ENCODE results near the gene SLC17A3. TPM values are rescaled to one million over a fixed set of nuclear protein-coding genes. Genes with fewer than 3 reads are reported as not detected.

SLC17A3 gene
- polyA plus RNA-seq, 1 donor from 2014 or later = not detected

DNA sequence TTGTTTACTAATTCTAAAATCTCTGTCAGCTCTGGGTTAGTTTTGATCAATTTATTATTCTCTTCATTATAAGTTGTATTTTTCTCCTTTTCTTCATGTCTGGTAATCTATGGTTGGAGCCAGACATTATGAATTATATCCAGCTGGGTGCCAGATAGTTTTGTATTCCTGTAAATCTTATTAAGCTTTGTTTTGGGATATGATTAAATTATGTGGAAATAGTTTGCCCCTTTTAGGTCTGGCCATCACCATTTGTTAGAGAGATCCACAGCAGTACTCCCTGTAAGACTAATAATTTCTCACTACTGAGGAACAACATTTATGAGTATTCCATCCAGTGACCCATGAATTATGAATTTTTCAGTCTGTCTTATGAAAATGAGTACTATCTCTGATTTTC lies 21.3 kb downstream of the SLC17A3 start:
- no peaks in the 10 kb centered on the region for H3K9me3 ChIP-seq (ENCODE audit: low read length)
- no peak overlapping the region for H3K27ac ChIP-seq (ENCODE audit: low read length)

DNA sequence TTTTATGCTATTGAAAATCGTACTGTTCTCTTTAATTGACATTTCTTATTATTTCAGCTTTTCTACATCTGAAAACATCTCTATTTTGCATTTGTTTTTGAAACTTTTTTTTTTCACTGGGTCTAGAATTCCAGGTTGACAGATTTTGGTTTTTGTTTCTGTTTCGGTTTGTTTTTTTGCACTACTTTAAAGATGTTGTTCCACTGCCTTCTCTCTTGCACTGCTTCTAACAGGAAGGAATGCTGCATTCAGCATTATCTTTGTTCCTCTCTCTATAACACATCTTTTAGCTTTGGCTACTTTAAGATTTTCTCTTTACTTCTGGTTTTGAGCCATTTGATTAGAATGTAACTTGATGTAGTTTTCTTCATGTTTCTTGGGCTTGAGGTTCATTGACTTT lies 22.1 kb downstream of the SLC17A3 start:
- Histone ChIP-seq H3K4me3 (ENCODE audit: low read length) (no peak overlapping the region), H3K36me3 (ENCODE audit: insufficient read depth, low read length) (no peaks in the 10 kb centered on the region), H3K79me2 (replicated peaks; ENCODE audit: insufficient read depth, low read length) (no peaks in the 10 kb centered on the region), H3K27ac (ENCODE audit: low read length) (no peak overlapping the region), H3K9ac (ENCODE audit: low read length) (no peak overlapping the region), H3K4me2 (ENCODE audit: low read length) (no peak overlapping the region), H3K9me3 (ENCODE audit: low read length) (no peaks in the 10 kb centered on the region), H2AFZ (ENCODE audit: low read depth, low read length) (no peak overlapping the region), H4K20me1 (ENCODE audit: insufficient read depth) (no peaks in the 10 kb centered on the region), H3K27me3 (ENCODE audit: insufficient read depth, low read depth, low read length) (no peaks in the 10 kb centered on the region), H3F3A (ENCODE audit: insufficient read depth, low read length, poor library complexity, severe bottlenecking) (no peaks in the 10 kb centered on the region), H3K9me2 (ENCODE audit: insufficient read depth, low read length) (no peaks in the 10 kb centered on the region)
- TF ChIP-seq MXI1 (conservative IDR thresholded peaks at IDR 0.05; ENCODE audit: poor library complexity, severe bottlenecking) = no peak
- no peak for TF ChIP-seq TAF1 (IDR thresholded peaks at IDR 0.05; ENCODE audit: low read depth)
- TF ChIP-seq POLR2AphosphoS5 (IDR thresholded peaks at IDR 0.05) = no peak
- TF ChIP-seq, protein P1, sequence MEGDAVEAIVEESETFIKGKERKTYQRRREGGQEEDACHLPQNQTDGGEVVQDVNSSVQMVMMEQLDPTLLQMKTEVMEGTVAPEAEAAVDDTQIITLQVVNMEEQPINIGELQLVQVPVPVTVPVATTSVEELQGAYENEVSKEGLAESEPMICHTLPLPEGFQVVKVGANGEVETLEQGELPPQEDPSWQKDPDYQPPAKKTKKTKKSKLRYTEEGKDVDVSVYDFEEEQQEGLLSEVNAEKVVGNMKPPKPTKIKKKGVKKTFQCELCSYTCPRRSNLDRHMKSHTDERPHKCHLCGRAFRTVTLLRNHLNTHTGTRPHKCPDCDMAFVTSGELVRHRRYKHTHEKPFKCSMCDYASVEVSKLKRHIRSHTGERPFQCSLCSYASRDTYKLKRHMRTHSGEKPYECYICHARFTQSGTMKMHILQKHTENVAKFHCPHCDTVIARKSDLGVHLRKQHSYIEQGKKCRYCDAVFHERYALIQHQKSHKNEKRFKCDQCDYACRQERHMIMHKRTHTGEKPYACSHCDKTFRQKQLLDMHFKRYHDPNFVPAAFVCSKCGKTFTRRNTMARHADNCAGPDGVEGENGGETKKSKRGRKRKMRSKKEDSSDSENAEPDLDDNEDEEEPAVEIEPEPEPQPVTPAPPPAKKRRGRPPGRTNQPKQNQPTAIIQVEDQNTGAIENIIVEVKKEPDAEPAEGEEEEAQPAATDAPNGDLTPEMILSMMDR (IDR thresholded peaks at IDR 0.05; ENCODE audit: poor library complexity, severe bottlenecking) = no peak
- no peak for TF ChIP-seq SMC3 (conservative IDR thresholded peaks at IDR 0.05; ENCODE audit: poor library complexity)
- no peak for TF ChIP-seq EZH2 (IDR thresholded peaks at IDR 0.05; ENCODE audit: borderline replicate concordance, insufficient read depth, low read length, poor library complexity, severe bottlenecking)
- no peak for TF ChIP-seq EP300 (conservative IDR thresholded peaks at IDR 0.05; ENCODE audit: poor library complexity, severe bottlenecking)
- TF ChIP-seq, protein P2, sequence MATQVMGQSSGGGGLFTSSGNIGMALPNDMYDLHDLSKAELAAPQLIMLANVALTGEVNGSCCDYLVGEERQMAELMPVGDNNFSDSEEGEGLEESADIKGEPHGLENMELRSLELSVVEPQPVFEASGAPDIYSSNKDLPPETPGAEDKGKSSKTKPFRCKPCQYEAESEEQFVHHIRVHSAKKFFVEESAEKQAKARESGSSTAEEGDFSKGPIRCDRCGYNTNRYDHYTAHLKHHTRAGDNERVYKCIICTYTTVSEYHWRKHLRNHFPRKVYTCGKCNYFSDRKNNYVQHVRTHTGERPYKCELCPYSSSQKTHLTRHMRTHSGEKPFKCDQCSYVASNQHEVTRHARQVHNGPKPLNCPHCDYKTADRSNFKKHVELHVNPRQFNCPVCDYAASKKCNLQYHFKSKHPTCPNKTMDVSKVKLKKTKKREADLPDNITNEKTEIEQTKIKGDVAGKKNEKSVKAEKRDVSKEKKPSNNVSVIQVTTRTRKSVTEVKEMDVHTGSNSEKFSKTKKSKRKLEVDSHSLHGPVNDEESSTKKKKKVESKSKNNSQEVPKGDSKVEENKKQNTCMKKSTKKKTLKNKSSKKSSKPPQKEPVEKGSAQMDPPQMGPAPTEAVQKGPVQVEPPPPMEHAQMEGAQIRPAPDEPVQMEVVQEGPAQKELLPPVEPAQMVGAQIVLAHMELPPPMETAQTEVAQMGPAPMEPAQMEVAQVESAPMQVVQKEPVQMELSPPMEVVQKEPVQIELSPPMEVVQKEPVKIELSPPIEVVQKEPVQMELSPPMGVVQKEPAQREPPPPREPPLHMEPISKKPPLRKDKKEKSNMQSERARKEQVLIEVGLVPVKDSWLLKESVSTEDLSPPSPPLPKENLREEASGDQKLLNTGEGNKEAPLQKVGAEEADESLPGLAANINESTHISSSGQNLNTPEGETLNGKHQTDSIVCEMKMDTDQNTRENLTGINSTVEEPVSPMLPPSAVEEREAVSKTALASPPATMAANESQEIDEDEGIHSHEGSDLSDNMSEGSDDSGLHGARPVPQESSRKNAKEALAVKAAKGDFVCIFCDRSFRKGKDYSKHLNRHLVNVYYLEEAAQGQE (IDR thresholded peaks at IDR 0.05; ENCODE audit: borderline replicate concordance) = no peak
- no peak for TF ChIP-seq RAD21 (conservative IDR thresholded peaks at IDR 0.05)

More for the DNA sequence above, 21.3 kb downstream of the SLC17A3 start:
- no peak overlapping the region for H3K4me3 ChIP-seq (ENCODE audit: low read length)
- H3K9me2 ChIP-seq (ENCODE audit: insufficient read depth, low read length) = no peaks in the 10 kb centered on the region
- no peaks in the 10 kb centered on the region for H3K36me3 ChIP-seq (ENCODE audit: insufficient read depth, low read length)
- no peaks in the 10 kb centered on the region for H4K20me1 ChIP-seq (ENCODE audit: insufficient read depth)
- H3K79me2 ChIP-seq (replicated peaks; ENCODE audit: insufficient read depth, low read length) = no peaks in the 10 kb centered on the region
- H3K27me3 ChIP-seq (ENCODE audit: insufficient read depth, low read depth, low read length) = no peaks in the 10 kb centered on the region
- no peak overlapping the region for H3K9ac ChIP-seq (ENCODE audit: low read length)
- no peaks in the 10 kb centered on the region for H3F3A ChIP-seq (ENCODE audit: insufficient read depth, low read length, poor library complexity, severe bottlenecking)
- no peak overlapping the region for H3K4me2 ChIP-seq (ENCODE audit: low read length)
- TF ChIP-seq POLR2AphosphoS5 (IDR thresholded peaks at IDR 0.05) = no peak
- no peak for TF ChIP-seq EP300 (conservative IDR thresholded peaks at IDR 0.05; ENCODE audit: poor library complexity, severe bottlenecking)
- TF ChIP-seq SMC3 (conservative IDR thresholded peaks at IDR 0.05; ENCODE audit: poor library complexity) = no peak
- TF ChIP-seq EZH2 (IDR thresholded peaks at IDR 0.05; ENCODE audit: borderline replicate concordance, insufficient read depth, low read length, poor library complexity, severe bottlenecking) = no peak
- TF ChIP-seq TAF1 (IDR thresholded peaks at IDR 0.05; ENCODE audit: low read depth) = no peak
- TF ChIP-seq, protein P1 (IDR thresholded peaks at IDR 0.05; ENCODE audit: poor library complexity, severe bottlenecking) = no peak
- TF ChIP-seq, protein P2 (IDR thresholded peaks at IDR 0.05; ENCODE audit: borderline replicate concordance) = no peak
- TF ChIP-seq MXI1 (conservative IDR thresholded peaks at IDR 0.05; ENCODE audit: poor library complexity, severe bottlenecking) = no peak
- no peak for TF ChIP-seq RAD21 (conservative IDR thresholded peaks at IDR 0.05)
- no peak overlapping the region for H2AFZ ChIP-seq (ENCODE audit: low read depth, low read length)
